ENCODE data around the gene TUBB4A.

DNA sequence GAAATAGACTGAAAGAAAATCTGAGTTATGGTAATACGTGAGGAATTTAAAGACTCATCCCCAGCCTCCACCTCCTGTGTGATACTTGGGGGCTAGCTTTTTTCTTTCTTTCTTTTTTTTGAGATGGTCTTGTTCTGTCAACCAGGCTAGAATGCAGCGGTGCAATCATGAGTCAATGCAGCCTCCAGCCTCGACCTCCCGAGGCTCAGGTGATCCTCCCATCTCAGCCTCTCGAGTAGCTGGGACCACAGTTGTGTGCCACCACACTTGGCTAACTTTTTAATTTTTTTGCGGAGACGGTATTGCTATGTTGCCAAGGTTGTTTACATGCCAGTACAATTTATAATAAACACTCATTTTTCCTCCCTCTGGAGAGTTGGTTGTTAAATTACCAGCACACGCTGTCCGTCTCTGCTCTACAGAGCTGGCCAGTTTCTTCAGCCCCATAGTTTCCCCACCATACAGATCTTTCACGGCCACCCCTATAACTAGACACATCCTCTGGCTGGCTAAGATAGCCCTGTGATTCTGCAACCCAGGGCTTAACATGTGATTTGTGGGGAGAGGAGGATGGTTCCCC lies 33.5 kb upstream of the TUBB4A start:
- TF ChIP-seq ARNTL (CRISPR knock-in tag; IDR thresholded peaks at IDR 0.05; ENCODE audit: borderline replicate concordance, low read depth) (no peak), ZC3H10 (CRISPR knock-in tag; IDR thresholded peaks at IDR 0.05) (no peak), ZFP30 (CRISPR knock-in tag; IDR thresholded peaks at IDR 0.05) (no peak), ZFP3 (CRISPR knock-in tag; IDR thresholded peaks at IDR 0.05) (no peak), ZNF8 (CRISPR knock-in tag; IDR thresholded peaks at IDR 0.05) (no peak), ESRRG (CRISPR knock-in tag; IDR thresholded peaks at IDR 0.05) (no peak), TOX (CRISPR knock-in tag; IDR thresholded peaks at IDR 0.05; ENCODE audit: borderline replicate concordance) (no peak)
- TF ChIP-seq, protein P1, sequence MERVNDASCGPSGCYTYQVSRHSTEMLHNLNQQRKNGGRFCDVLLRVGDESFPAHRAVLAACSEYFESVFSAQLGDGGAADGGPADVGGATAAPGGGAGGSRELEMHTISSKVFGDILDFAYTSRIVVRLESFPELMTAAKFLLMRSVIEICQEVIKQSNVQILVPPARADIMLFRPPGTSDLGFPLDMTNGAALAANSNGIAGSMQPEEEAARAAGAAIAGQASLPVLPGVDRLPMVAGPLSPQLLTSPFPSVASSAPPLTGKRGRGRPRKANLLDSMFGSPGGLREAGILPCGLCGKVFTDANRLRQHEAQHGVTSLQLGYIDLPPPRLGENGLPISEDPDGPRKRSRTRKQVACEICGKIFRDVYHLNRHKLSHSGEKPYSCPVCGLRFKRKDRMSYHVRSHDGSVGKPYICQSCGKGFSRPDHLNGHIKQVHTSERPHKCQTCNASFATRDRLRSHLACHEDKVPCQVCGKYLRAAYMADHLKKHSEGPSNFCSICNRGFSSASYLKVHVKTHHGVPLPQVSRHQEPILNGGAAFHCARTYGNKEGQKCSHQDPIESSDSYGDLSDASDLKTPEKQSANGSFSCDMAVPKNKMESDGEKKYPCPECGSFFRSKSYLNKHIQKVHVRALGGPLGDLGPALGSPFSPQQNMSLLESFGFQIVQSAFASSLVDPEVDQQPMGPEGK (CRISPR knock-in tag; IDR thresholded peaks at IDR 0.05; ENCODE audit: borderline replicate concordance), result no peak
- TF ChIP-seq, protein P2, sequence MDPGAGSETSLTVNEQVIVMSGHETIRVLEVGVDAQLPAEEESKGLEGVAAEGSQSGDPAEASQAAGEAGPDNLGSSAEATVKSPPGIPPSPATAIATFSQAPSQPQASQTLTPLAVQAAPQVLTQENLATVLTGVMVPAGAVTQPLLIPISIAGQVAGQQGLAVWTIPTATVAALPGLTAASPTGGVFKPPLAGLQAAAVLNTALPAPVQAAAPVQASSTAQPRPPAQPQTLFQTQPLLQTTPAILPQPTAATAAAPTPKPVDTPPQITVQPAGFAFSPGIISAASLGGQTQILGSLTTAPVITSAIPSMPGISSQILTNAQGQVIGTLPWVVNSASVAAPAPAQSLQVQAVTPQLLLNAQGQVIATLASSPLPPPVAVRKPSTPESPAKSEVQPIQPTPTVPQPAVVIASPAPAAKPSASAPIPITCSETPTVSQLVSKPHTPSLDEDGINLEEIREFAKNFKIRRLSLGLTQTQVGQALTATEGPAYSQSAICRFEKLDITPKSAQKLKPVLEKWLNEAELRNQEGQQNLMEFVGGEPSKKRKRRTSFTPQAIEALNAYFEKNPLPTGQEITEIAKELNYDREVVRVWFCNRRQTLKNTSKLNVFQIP (CRISPR knock-in tag; IDR thresholded peaks at IDR 0.05; ENCODE audit: borderline replicate concordance, low read depth), result no peak
- TF ChIP-seq, protein P3, sequence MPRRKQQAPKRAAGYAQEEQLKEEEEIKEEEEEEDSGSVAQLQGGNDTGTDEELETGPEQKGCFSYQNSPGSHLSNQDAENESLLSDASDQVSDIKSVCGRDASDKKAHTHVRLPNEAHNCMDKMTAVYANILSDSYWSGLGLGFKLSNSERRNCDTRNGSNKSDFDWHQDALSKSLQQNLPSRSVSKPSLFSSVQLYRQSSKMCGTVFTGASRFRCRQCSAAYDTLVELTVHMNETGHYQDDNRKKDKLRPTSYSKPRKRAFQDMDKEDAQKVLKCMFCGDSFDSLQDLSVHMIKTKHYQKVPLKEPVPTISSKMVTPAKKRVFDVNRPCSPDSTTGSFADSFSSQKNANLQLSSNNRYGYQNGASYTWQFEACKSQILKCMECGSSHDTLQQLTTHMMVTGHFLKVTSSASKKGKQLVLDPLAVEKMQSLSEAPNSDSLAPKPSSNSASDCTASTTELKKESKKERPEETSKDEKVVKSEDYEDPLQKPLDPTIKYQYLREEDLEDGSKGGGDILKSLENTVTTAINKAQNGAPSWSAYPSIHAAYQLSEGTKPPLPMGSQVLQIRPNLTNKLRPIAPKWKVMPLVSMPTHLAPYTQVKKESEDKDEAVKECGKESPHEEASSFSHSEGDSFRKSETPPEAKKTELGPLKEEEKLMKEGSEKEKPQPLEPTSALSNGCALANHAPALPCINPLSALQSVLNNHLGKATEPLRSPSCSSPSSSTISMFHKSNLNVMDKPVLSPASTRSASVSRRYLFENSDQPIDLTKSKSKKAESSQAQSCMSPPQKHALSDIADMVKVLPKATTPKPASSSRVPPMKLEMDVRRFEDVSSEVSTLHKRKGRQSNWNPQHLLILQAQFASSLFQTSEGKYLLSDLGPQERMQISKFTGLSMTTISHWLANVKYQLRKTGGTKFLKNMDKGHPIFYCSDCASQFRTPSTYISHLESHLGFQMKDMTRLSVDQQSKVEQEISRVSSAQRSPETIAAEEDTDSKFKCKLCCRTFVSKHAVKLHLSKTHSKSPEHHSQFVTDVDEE (CRISPR knock-in tag; IDR thresholded peaks at IDR 0.05), result no peak

Data from SK-N-SH treated with all-trans-retinoic acid at 6 μM for 48 hours (cell line).